HG03558 (cell line): ENCODE measurements around the gene SPTB.

Experiments
- ATAC-seq: cut with Tn5 transposase; IDR thresholded peaks from one replicate; pipeline ENCODE4 v1.9.1; 2021; ENCODE audit warnings: moderate number of reproducible peaks; ENCODE audit not compliant: unreplicated experiment; ENCODE audit errors: extremely low read depth

The SPTB gene

DNA sequence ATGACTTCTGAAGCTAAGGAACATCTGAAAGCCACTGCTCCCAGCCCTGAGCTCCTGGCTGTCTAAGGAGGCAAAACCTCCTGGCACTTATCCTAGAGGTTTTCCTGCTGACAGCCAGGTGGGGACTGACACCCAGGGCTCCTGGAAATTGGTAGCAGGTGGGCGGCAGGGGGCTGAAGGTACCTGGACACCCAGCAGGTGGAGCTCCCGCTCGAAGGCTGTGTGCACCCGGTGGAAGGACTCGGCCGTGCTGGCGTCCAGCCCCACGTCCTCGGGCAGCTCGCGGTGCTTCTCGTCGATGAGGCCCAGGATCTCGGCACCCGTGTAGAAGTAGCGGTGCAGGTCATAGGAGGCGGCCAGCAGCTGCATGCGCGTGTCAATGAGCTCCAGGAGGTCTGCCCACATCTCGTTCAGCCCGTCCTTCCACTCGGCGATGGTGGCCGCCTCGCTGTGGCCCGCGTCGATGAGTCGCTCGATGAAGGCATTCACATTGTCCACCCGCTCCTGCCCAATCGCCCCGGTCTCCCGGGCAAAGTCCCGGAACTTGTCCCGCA is 107.2 kb downstream of the SPTB start:
- no peak for ATAC-seq

DNA sequence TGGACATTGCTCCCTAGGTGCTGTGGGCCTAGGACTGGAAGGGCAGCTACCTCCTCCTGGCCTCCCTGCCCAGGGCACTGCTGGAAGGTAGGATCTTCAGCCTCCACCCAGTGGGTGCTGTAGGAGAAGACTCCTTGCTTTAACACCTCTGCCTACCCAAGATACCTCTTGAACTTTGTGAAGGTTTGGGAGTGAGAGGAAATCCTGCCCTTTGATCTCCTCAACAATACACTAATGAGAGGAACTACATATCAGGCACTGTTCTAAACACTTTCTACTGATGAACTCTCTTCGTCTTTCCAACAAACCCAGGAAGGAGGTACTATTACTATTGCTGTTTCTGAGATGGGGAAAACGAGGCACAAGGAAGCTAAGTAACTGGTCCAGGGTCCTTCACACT is 108.5 kb downstream of the SPTB start:
- ATAC-seq = no peak

DNA sequence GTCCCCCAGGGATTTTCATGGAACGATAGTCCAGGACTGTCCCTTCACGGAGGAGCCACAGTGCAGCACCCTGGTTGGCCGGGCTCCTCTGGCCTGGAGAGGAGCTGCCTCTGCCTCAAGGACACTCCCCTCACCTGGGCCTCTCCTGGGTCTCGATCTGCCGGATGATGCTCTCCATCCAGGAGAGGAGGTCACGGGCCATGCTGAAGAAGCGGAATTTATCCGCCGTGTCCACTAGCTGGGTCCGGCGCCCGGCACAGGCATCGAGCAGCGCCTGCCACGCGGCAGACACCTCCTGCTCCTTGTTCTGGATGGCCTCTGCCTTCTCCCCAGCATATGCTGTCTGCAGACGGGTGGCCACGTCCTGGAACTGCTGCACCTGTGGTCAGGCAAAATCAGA is 109.0 kb downstream of the SPTB start:
- no peak for ATAC-seq

DNA sequence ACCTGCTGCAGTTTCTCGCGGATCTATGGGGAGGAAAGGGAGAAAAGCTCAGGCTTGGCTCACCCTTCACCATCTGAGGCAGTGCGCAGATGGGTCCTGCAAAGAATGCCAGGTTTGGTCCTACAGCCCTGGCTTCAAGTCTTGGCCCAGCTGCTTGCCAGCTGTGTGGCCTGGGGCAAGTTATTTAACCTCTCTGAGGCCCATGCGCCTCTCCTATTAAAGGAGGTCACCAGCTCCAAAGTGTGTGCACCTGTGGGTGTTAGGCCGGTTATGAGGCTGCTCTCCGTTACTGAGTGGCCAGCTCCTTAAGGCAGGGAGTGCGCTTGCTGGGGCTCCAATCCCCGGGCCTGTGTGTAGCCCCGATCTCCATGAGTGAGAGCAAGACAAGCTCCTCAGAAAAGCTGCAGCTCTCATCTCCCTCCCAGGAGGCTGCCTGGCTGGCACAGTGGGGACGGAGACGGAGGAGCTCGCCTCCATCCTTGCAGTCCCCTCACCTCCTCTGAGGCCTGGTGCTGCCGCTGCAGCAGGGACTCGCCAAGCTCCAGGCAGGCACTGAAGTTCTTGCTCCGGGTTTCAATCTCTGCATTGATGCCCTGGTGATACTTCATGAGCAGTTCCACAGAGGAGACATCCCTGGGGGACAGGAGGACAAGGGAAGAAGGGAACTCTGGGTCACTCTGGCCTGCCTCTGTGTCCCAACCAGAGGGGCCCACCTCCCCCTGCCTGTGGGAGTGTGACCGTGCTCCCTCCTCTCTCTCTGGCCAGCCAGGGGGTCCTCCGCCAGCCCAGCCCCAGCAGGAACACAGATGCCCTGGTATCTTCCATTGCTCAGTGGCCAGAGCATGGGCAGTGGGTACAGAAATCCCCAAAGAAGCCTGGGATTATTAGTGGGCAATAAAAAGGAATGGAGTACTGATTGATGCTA is 110.3 kb downstream of the SPTB start:
- no peak for ATAC-seq

DNA sequence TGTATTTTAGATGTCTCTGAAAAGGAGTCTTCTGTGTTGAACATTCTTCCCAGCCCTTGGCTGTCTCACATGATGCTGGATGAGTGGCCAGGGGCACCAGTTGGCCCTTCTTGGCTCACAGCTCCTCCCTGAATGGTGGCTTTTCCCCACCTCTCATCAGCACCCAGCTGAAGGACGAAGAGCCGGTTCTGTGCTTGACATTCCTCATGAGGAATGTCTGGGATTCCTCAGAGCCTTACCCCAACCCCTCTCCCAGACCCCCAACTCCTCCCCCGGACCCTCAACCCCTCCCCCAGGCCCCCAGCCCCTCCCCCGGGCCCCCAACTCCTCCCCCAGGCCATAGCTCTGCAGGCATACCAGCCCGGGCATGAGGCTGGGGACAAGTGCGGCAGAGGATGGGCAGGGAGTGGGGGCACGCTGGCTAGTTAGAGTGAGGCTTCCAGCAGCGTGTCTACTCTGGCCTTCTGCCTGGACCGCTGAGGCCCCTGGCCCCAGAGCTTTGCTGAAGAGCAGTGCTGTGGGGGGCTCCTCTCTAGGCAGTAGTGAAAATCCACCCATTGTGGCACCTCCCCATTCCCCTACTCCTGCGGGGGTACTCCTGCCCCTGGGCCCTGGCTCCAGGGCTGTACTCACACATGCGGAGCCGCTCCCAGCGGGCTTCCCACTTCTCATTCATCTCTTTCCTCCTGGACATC is 111.2 kb downstream of the SPTB start:
- no peak for ATAC-seq

DNA sequence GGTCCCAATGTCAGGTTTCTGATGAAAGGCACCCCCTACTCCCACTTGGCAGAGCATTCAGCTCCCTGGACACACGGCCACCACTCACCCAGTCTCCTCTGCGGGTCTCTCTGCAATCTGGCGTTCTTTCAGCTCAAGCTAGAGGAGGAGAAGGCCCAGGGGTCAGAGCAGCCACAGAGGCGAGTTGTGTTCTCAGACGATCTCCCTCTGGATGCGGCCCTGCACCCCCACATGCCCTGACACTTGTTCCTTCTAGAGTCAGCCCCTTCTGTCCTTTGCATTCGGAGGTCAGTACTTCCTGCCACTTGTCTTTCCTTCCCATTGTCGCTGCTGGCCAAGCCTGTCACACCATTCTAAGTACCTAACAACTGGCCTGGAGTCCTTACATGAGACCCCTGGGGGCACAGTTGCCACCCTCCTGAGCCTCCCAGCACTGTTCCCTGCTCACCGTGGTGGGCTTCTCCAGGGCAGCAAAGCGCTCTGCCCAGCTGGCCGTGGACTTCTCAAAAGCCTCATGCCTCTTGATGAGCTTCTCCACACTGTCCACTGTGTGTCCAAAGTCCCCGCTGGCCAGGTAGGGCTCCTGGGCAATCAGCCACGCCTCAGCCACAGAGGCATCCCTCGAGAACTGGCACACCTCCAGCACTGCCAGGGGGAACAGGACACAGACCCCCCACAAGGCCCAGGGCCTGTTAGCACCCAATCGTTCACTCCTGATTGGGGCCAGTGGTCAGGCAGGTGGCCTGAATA is 112.3 kb downstream of the SPTB start:
- ATAC-seq = no peak

DNA sequence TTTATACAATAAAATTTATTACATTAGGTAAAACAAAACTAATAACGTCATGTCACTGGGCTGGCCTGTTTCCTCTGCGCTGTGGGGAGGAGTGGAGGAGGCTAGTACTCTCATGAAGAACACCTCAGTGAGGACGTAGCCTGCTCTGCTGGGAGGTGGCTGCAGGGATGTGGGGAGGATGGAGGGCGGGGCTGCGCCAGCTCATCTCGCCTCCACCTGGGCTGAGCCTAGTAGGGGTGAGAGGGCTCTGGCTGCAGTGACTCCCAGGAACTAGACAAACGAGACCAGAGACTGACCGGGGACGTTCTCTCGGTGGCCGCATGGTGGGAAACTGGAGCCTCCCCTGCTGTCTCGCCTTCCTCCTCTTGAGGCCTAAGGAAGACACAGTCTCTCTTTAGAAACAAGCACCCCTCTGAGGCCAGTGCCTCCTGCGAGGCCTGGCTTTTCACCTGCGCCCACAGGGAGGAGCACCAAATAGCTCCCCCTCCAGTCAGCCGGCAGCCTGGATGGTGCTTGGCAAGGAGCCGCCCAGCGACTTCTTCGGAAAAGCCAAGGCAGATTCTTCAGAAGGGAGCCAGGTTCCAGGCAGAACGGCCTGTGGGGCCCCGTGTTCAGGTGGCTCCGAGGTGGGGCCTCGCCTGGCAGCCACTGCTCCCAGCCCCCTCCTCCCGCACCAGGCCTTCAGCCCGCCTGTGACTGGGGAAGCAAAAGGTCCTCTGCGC is 113.1 kb downstream of the SPTB start:
- ATAC-seq = no peak

DNA sequence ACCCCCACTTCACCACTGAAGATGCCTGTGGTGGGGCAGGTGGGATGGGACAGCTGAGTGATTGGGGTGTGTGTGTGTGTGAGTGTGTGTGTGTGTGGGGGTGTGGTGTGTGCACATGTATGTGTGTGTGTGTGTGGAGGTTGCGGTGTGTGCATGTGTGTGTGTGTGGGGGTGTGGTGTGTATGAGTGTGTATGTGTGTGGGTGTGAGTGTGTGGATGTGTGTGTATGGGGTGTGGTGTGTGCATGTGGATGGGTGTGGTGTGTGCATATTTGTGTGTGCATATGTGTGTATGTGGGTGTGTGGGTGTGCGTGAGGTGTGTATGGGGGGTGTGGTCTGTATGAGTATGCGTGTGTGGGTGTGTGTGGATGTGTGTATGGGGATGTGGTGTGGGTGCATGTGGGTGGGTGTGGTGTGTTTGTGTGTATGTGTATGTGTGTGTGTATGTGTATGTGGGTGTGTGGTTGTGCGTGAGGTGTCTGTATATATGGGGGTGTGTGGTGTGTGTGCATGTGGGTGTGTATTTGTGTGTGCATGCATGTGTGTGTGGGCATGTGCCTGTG is 113.9 kb downstream of the SPTB start:
- no peak for ATAC-seq

DNA sequence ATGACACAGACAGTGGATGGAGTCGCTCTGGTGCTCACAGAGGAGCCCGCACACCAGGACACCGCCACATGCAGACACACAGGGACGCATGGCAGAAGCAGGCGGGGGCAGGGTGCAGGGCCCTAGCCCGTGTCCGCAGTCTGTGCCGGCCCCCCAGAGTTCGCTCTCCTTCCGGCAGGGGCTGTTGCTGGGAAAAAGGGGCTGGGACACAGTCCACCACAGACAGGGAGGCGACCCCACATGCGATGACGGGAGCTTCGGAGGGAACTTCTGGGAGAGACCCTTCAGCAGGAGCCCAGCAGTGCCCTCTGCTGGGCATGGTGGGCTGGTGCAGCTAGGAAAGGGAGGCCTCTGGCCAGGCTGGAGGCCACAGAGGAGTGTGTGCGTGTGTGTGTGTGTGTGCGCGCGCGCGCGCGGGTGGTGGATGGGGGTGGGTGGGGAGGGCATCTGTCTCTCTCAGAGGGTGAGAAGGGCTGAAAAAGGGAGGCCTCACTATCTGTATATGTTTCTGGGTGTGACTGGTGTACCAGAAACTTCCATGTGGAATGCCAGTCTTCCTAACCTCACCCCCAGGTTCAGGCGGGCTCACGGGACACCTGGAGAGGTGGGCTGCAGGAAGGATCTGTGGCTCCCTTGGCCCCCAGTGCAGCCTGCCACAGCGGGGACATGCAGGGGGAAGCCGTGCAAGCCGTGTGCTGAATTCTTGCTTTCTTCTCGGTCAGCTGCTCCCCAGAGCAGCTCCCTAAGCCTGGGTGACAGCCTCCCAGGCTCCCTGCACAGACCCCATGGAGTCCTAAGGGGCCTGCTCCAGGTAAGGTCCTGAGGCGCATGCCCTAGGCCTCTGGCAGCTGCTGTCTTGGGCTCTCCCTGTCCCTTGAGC is 114.8 kb downstream of the SPTB start:
- no peak for ATAC-seq

DNA sequence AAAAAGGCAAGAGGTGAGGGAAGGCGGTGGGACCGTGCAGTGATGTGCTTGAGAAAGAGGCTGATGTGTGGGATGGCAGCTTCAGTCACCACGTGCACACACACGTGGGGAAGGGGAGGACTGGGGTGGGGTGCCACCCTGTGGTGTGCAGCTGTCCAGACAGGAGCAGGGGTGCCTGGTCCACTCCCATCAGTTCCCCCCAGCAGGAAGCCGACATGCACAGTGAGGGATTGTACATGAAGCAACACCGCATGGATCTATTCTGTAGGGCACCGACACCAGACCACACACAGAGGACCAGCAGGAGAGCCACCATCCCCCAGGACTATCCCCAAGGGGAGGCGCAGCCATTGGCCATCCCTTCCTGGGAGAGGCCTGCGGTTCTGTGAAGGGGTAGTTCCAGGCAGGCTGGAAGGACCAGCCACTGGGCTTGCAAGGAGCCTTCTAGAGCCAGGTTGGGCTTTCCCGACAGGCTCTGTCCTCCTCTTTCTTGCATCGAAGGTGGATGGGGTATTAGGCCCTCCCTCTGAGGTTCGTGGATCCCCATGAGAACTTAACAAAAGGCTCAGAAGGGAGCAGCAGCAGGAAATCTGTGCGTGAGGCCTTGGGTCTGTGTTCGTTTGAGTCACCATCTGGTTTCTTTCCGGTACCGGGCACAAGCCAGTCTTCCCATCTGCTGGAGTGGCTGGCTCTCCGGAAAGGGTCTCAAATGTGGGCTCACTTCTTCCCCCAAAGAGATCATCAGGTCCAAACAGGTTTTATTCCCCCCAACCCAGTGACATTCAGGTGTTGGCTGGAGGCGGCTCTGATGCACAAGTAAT is 115.7 kb downstream of the SPTB start:
- no peak for ATAC-seq

DNA sequence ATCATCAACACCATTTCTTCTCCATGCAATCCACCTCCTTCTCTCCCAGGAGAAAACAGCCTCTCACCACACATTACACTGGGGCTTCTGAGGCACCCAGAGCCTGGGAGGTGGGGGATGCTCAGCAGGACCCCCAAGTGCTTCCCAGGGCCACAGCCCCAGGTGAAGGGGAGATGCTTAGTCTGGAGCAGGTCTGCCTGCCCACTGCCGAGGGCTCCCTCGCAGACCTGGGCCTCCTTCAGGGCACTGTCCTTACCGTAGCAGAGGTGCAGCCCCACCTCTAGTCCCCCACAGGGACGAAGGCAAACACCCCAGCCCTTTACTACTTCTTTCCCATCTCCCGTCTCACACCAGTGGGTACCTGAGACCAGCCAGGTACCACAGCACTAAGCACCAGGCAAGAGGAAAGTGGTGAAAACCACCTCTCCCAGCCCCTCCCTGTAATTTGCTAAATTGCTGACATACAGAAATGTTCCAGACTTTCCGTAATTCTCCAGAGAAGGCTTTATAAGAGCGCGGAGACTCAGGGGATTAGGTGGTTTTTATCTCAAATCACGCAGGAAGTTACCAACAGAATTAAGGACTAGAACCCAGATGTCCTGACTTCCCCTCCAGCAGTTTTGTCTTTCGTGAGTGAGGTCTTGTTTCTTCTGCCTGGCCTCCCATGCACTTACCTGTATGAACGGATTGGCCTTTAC is 116.5 kb downstream of the SPTB start:
- no peak for ATAC-seq

DNA sequence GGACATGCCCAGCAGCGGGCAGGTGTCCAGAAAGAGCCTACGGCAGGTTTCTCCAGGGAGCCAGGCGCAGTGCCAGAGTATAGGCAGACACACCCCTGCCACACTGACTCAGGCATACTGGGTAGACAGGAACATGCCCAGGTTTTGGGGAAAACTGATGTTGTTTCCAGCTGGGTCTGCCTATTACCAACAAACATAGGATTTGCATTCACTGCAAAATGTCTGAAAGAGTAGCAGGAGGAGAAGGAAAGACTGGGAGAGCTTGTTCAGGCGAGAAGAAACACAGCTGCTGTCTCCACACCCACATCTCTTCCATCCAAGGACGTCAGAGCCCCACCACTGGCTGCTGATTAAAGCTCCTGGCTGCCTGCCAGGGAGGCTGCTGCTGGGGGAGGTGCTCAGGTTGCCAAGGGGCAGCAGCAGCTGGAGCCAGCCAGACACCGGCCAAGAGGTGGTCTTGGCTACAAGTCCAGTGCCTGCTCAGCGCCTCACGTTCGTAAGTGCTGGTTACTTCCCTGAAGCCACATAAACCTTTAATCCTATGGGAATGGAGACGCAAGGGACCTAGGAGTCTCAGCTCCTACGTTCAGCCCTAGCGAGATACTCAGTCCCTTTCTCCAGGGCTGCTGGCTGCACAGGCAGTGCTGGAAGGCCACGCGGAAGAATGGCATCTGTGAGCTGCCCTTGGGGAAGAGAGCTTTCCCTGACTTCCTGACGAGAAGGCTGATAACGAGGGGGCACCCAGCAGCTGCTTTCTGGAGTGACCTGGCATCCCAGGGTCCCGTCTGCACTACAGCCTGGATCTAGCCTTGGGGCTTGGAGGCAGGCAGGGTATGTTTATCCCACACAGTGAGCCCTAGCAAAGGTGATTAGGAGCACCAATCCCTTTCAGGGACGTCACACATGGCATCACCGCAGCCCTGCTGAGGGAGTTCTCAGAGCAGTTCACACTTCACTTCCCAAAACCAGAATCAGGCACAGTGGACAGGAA is 117.4 kb downstream of the SPTB start:
- ATAC-seq = no peak

DNA sequence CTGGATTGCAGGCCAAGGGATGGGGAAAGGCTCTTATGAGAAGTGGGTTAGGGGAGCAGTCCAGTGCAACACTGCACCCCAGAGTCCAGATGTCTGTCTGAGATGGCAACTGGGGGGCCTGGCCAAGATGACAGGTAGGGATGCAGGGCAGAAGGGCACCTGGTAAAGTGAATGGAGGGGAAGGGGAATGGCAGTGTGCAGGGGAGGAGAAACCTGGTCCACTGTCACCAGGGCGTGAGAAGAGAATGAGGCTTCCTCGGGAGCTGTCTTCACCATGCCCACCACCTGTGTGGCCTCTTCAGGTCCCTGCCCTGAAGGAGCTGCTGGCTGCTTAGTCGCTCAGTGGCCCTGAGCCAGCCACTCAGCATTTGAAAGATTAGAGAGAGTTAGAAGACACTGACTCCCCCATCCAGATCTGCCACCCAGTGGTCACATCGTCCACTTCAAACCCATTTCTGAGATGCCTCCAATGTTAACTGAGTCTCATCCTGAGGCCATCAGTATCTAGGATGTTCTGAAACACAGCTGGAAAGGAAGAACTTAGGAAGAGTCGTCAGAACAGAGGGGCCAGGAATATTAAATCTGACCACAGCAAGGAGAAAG is 118.2 kb downstream of the SPTB start:
- no peak for ATAC-seq

DNA sequence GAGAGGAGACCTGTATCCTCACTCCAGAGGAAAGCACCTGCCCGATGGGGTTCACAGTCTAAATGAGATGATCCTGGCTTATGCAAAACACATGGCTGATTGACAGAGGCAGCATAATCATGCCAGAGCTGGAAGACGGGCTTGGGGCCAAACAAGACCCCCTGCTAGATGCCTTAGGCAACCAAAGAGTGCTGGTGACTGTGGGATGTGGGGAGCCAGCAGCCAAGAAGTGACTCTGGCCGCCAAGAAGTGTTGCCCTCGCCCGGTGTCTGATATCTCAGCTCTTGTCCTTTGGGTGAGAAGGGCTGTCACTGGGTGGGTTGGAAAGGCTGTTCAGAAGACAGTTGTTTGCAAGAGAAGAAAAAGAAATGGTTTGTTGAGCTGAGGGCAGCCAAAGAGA is 118.8 kb downstream of the SPTB start:
- ATAC-seq = no peak

DNA sequence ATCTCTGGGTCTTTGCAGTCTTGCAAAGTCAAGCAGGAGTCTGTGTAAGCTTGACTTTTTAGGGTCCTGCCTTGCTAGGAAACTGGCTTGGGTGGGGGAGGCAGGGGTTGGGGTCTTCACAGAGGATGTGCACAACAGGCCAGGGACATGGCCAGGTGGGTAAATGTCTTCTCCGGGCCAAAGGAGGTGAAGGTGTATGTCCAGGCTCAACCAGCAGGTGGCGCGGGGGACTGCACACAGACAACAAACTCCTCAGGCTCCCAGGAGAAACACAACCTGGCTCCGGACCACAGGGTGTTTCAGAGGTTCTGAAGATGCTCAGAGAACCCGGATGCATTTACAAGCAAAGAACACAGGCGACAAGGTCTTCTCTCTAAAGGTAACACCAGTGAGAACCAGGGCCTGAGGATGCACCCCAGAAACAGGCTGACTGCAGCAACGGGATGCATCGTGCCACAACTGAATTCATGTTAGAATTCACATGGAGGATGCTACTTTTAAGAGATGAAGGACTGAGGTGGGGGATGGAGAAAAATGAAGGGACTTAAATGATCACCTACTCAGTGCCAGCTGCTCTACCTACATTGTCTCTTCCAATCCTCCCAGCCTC is 119.5 kb downstream of the SPTB start:
- ATAC-seq = no peak
